ENCODE measurements around the gene PSD2. TPM values are rescaled to one million over a fixed set of nuclear protein-coding genes. Genes with fewer than 3 reads are reported as not detected.

Gene PSD2
- total RNA-seq, 1 experiment from 2014 or later, result 0.04 TPM

DNA sequence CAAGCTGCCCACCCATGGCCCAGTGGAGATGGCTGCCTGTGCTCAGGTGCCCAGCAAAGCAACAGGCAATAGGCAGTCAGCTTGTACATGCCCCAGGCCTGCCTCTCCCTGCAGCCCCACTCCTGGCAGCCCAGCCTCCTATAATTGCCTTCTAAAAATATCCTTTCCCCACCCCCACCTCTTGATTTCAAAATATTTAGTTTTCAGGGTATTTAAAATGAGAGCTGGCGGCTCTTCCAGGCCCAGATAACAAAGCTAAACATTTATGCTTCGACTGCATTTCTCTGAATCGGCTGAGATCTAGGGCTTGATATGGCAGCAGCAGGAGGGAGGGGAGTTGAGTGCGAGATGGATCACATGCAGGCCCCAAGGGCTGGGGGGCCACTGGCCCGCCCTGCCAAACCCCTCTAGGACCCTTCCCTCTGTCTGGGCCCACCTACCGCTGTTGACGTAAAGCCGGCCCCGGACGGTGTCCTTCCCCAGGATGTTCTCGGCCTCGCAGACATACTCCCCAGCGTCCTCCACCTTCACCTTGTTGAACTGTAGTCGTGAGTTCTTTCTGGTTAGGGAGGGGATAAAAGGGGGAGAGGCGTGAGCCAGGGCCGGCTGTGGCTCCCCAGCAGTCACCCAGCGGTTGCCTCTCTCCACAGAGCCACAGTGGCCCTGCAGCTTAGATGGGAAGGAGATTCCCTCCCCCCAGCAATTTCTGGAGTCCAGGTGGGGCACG, 85.0 kb downstream of the PSD2 start:
- DNase-seq (ENCODE audit: low spot score), result peak; percentile 37

DNA sequence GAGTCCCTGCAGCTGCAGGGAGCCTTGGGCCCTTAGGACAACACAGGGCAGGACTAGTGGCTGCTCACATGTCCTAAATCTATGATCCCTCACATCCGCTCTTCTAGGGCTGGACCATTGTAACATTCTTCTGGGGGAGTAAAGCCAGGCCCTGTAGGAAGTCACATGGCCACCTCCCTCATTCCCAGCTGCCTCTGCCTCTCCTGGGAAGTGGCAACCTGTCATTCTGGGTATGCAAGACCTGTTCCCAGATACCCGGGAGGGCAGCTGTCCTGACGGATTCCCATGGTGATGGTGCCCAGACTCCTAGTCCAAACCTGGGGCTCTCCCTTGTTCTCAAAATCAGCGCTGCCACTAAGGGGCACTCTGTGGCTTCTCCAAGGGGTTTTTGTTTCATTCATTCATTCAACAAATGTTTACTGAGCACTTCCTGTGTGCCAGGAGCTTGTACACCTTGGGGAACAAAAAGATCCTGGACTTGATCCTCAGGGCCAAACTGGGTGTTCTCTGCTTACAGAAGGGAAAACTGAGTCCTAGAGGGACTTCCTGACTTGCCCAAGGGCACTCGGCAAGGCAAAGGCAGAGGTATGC, 85.6 kb downstream of the PSD2 start:
- DNase-seq (ENCODE audit: low spot score), result no peak

DNA sequence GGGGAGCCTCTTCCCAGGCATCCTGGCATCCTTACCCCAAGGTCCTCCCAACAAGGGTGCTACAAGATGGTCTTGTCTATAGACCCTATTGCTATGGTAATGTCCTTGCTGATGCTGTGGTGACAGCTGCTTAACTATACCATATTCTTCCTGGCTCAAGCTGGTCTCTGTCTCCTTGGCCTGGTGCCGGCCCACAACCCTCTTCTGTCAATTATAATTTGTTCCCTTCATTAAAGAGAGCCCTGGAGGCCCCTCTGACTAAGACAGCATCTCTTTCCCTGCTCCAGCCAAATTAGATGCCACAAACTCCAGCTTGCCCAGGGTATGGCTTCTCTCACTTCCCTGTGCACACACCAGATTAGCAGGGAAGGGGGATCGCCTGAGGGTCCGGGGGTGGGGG, 86.7 kb downstream of the PSD2 start:
- DNase-seq (ENCODE audit: low spot score), result no peak

DNA sequence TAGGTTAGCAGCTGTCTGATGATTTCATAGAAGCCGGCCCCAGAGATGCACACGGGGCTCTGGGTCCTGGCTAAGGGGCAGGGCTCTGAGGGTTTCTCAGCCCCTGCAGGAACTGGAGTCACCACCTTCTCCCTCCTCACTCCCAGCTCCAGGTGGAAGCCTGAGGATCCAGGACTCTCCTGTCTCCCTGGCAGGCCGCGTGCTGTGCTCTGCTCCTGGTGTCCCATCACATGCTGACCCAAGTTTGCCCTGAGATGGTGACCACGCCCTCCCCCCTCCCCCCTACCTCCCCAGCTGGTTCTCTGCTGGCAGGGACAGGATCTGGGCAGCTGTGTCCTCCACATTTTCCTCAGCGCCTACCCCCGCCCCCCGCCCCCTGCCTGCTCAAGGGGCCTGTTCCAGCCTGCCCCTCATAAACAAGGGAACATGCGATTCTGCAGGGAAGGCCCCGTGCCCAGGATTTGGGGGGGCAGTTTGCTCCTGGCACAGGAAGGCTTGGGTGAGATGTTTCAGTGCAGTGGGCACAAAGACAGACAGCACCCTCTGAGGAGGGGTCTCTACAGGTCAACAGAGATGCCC, 87.4 kb downstream of the PSD2 start:
- DNase-seq (ENCODE audit: low spot score), result peak; percentile 31

DNA sequence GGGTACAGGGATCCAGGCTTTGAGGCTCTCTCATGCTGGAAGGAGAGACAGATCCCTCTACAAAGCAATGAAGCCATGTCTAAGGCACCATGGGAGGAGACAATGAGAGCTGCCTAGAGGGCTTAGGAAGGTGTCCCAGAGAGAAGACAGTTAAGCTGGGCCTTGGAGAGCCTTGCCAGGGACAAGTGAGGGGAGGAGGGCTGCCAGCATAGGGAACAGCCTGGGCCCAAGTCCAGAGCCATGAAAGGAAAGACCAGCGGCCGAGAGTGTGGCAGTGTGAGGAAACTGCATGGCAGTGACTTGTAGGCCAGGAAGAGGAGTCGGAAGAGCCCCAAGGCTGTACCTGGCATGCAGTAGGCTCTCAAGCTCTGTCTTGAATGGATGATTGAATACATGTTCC, 88.5 kb downstream of the PSD2 start:
- no peak for DNase-seq (ENCODE audit: low spot score)

DNA sequence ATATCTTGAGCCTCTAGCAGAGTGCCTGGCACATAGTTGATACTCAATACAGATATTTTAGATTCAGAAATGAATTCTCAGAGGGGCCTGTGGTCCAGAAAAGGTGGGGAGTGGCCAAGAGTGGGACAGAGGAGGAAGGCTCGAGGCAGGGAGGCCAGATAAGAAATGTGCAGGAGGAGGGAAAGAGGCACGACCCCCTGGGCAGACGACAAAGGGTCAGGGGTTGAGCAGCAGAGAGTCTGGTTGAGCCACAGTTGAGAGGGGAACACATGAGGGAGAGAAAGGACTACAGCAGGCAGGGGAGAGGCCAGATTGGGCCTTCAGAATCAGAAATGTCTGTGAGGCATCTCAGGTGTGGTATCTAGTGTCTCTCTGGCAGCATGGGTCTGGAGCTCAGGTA, 89.1 kb downstream of the PSD2 start:
- no peak for DNase-seq (ENCODE audit: low spot score)

DNA sequence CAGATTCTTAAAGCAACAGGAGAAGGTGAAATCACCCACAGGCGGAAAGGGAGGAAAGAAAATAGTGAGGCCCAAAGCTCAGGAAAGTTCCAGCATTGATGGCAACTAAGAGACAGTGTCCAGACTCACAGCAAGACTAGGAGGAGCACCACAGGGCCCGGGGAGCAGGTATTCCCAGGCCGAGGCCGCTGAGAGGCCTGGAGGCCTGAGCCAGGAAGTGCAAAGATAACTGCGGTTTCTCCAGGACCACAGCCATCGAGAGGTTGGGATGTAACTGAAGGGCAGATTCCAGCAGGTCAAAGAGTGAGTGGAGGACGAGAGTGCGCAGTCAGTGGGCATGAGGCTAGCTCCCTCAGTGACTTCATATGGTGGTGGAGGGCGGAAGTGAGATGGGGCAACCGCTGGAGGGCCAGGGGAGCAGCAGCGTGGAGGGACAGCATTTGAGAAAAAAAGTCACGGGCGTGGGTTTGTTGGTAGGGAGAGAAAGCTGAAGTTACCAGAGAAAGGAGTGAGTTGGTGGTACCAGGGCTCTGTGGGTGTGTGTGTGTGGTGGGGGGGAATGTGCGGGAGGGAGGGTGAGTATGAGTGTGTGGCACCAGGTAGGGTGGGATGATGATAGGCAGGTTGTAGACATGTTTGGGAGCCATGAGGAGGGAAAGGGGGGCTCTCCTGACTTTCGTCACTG, 89.7 kb downstream of the PSD2 start:
- no peak for DNase-seq (ENCODE audit: low spot score)

DNA sequence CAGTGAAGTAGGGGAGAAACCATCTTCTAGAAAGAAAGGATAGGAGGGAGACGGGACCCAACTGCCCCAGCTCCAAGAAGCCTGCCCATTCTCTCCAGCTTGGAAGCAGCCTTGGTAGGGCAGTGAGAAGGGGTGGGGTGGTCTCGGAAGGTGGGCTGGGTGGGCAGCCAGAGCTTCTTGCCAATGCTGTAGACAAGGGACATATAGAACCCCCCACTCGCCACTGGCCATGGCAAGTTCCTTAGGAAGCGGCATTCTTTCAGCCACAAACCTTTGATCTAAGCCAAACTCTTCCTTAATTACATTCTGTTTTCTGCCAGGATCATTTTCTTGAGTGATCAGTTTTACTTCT, 90.2 kb downstream of the PSD2 start:
- DNase-seq (ENCODE audit: low spot score), result no peak

DNA sequence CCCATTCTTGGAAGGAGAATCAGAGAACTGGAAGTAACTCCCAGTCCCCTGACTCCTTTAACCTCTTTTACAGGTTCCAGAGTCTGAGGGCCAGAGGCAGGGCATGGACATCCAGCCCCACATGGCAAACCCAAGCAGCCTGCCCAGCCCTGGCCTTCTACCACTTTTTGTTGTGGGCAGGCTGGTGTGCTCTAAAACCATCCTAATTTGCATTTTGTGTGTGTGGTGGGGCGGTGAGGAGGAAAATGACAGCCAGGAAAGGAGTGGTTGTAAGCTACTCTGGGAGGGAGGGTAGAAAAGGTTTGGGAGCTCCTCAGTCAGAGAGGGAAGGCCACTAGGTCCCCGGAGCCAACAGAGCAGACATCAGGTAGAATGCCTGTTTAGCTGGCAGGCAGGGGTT, 90.6 kb downstream of the PSD2 start:
- DNase-seq (ENCODE audit: low spot score), result no peak

DNA sequence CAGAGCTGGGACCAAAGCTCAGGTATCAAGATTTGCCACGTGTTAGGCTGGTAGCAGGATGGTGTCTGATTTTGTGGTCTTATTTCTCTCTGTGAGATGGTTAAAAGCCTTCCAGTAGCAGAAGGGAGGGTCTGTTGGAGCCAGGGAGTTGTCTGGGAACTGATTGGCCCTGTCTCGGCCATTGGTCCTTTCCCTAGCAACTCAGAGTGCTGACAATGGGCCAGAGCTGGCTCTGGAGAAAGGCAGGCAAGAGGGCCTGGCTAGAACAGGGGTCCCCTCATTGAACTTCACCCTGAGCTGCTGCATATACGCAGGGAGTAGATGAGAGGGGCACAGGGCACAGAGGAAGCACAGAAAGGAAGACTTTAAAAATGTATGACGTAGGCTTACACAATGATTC, 92.8 kb downstream of the PSD2 start:
- DNase-seq (ENCODE audit: low spot score), result no peak

DNA sequence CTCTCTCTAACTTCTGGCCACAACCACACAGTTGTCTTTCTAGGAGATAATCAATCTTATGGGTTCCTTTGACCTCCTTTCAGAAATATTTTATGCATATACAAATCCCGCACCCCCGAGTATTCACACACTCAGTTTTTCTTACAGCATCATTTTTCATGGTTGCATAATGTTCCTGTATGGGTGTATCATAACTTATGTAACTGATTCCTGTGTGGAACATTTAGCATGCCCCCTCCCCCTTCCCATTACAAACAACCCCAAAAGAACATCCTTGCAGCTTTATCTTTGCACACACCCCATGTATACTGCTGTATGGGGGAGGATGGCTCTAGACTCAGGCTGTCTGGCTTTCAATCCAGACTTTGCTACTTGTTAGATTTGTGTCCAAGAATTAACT, 93.8 kb downstream of the PSD2 start:
- DNase-seq (ENCODE audit: low spot score), result no peak

DNA sequence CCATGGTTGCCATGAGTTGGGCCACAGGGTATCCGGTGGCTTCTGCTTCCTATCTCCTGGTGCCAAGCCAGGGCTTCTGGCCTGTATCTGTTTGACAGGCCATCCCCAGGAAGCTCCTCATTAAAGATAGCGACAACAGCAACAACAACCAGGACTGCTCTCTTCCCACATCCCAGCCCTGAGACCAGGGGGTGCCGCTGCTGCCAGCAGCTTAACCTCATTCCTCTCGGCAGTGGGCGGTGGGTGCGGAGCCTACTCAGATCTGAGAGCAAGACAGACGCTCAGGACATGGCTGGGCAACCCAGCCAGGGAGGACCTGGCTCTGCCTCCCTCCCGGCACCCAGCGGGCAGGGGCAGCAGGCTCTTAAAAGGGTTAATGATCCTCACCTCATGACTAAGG, 98.3 kb downstream of the PSD2 start:
- no peak for DNase-seq (ENCODE audit: low spot score)

Other genes starting within 250 kb of the PSD2 start
- gene UBE2D2, start 234.5 kb upstream of the PSD2 start, total RNA-seq (2014; rRNA removed; shearing (Covaris generic)), result 64.7 and 79.3 TPM in 2 replicates
- gene CXXC5, start 147.5 kb upstream of the PSD2 start, total RNA-seq (2014; rRNA removed; shearing (Covaris generic)), result 46.9 and 55.1 TPM in 2 replicates
- 0.14 and 0.25 TPM in 2 replicates for gene NRG2, start 247.5 kb downstream of the PSD2 start, total RNA-seq (2014; rRNA removed; shearing (Covaris generic))